ENCODE results near the gene TBC1D22A. TPM values are rescaled to one million over a fixed set of nuclear protein-coding genes. Genes with fewer than 3 reads are reported as not detected.

TBC1D22A gene
- total RNA-seq, 1 experiment from 2014 or later = 20.9 TPM

GRCh38 chr22:46895753-46896152 is 133.3 kb downstream of the TBC1D22A start:
- TF ChIP-seq EZH2 (IDR thresholded peaks at IDR 0.05) = no peak
- no peak for TF ChIP-seq ZFX (IDR thresholded peaks at IDR 0.05)
- TF ChIP-seq EGR1 (IDR thresholded peaks at IDR 0.05; ENCODE audit: low read depth) = no peak
- no peak for TF ChIP-seq POLR2A (IDR thresholded peaks at IDR 0.05; ENCODE audit: borderline replicate concordance, extremely low read depth, insufficient read depth, insufficient read length)
- TF ChIP-seq CEBPB (IDR thresholded peaks at IDR 0.05; ENCODE audit: low read depth) = no peak
- TF ChIP-seq YY1 (IDR thresholded peaks at IDR 0.05; ENCODE audit: extremely low read depth, insufficient replicate concordance, low read depth, low read length) = no peak
- no peak for TF ChIP-seq RAD21 (IDR thresholded peaks at IDR 0.05; ENCODE audit: low read depth)
- TF ChIP-seq SIN3A (IDR thresholded peaks at IDR 0.05; ENCODE audit: low read depth) = no peak
- POLR2A ChIA-PET = no interaction called here
- peaks cover 0 to 2% of the 10 kb centered on the region in 2 experiments; a peak in 1 of 4 replicates for H3K36me3 ChIP-seq (ENCODE audit: control insufficient read depth in 1 of 2, insufficient read depth in 2 of 2, low read length in 2 of 2)
- no peak overlapping the region for H3K27ac ChIP-seq (ENCODE audit: low read depth, low read length)
- no peaks in the 10 kb centered on the region for H3K79me2 ChIP-seq (ENCODE audit: insufficient read depth, low read length)
- ATAC-seq = no peak
- H3K27me3 ChIP-seq (ENCODE audit: insufficient read depth, low read length) = no peaks in the 10 kb centered on the region
- no peak overlapping the region for H3K4me3 ChIP-seq (replicated peaks in 1 of 2; ENCODE audit: low read depth in 1 of 2, low read length in 2 of 2)
- no TSS peak for BruUV-seq (replicated peaks)
- H3K9ac ChIP-seq (ENCODE audit: low read length) = no peak overlapping the region
- DNase-seq (ENCODE audit: low read depth, low spot score) = no peak
- no peak overlapping the region for H3K4me2 ChIP-seq (ENCODE audit: low read length)
- H3K4me1 ChIP-seq (ENCODE audit: control insufficient read depth in 1 of 2, insufficient read depth in 2 of 2, low read length in 2 of 2) = no peaks in the 10 kb centered on the region
- H4K20me1 ChIP-seq (ENCODE audit: insufficient read depth) = no peaks in the 10 kb centered on the region
- CTCF ChIA-PET = no interaction called here
- H2AFZ ChIP-seq (ENCODE audit: low read depth, low read length, poor library complexity, severe bottlenecking) = no peak overlapping the region
- intact Hi-C loops (cut with micrococcal nuclease) = no loop called here
- RAD21 ChIA-PET (ENCODE audit: low non-redundant PET in 1 of 2, low total read pairs in 2 of 2, uncharacterized antibody in 2 of 2, unreplicated experiment in 2 of 2) = no interaction called here
- H3K9me2 ChIP-seq (ENCODE audit: insufficient read depth) = no peaks in the 10 kb centered on the region
- H3K9me3 ChIP-seq (ENCODE audit: control insufficient read depth in 1 of 2, insufficient read depth in 1 of 2, low read depth in 1 of 2, low read length in 2 of 2) = no peaks in the 10 kb centered on the region

GRCh38 chr22:46896166-46896565 is 133.7 kb downstream of the TBC1D22A start:
- ChIA-PET RAD21 (ENCODE audit: low non-redundant PET in 1 of 2, low total read pairs in 2 of 2, uncharacterized antibody in 2 of 2, unreplicated experiment in 2 of 2) (no interaction called here), POLR2A (no interaction called here), CTCF (no interaction called here)
- no peak overlapping the region for H3K4me3 ChIP-seq (replicated peaks in 1 of 2; ENCODE audit: low read depth in 1 of 2, low read length in 2 of 2)
- no peak overlapping the region for H2AFZ ChIP-seq (ENCODE audit: low read depth, low read length, poor library complexity, severe bottlenecking)
- H3K4me2 ChIP-seq (ENCODE audit: low read length) = no peak overlapping the region
- no peak for ATAC-seq
- no peaks in the 10 kb centered on the region for H3K27me3 ChIP-seq (ENCODE audit: insufficient read depth, low read length)
- no peak overlapping the region for H3K27ac ChIP-seq (ENCODE audit: low read depth, low read length)
- BruUV-seq (replicated peaks) = no TSS peak
- no peaks in the 10 kb centered on the region for H3K9me2 ChIP-seq (ENCODE audit: insufficient read depth)
- no peak overlapping the region for H3K9ac ChIP-seq (ENCODE audit: low read length)
- DNase-seq (ENCODE audit: low read depth, low spot score) = no peak
- no peaks in the 10 kb centered on the region for H4K20me1 ChIP-seq (ENCODE audit: insufficient read depth)
- intact Hi-C loops (cut with micrococcal nuclease) = no loop called here
- no peaks in the 10 kb centered on the region for H3K9me3 ChIP-seq (ENCODE audit: control insufficient read depth in 1 of 2, insufficient read depth in 1 of 2, low read depth in 1 of 2, low read length in 2 of 2)
- no peaks in the 10 kb centered on the region for H3K4me1 ChIP-seq (ENCODE audit: control insufficient read depth in 1 of 2, insufficient read depth in 2 of 2, low read length in 2 of 2)
- no peaks in the 10 kb centered on the region for H3K79me2 ChIP-seq (ENCODE audit: insufficient read depth, low read length)
- H3K36me3 ChIP-seq (ENCODE audit: control insufficient read depth in 1 of 2, insufficient read depth in 2 of 2, low read length in 2 of 2) = no peaks in the 10 kb centered on the region; a peak in 1 of 4 replicates
- TF ChIP-seq SRF (IDR thresholded peaks at IDR 0.05; ENCODE audit: low read depth) (no peak), MAX (IDR thresholded peaks at IDR 0.05) (no peak), ATF3 (IDR thresholded peaks at IDR 0.05) (no peak), ELF1 (IDR thresholded peaks at IDR 0.05; ENCODE audit: borderline replicate concordance, low read depth) (no peak), EZH2phosphoT487 (IDR thresholded peaks at IDR 0.05; ENCODE audit: borderline replicate concordance) (no peak), CTCF (IDR thresholded peaks at IDR 0.05 in 2 of 3, conservative IDR thresholded peaks at IDR 0.05 in 1 of 3; ENCODE audit: borderline replicate concordance in 1 of 3, insufficient read depth in 1 of 3, low read depth in 2 of 3, low read length in 2 of 3) (no peak), TCF7L2 (IDR thresholded peaks at IDR 0.05; ENCODE audit: borderline replicate concordance, extremely low read depth, insufficient read depth, insufficient read length) (no peak), EGR1 (IDR thresholded peaks at IDR 0.05; ENCODE audit: low read depth) (no peak), CEBPB (IDR thresholded peaks at IDR 0.05; ENCODE audit: low read depth) (no peak), ZBTB33 (IDR thresholded peaks at IDR 0.05; ENCODE audit: extremely low read depth, insufficient replicate concordance, low read length) (no peak)
